Sigmoid colon (tissue), 7 donors: Measurements from ENCODE around the gene VRTN. TPM values are rescaled to one million over a fixed set of nuclear protein-coding genes. Genes with fewer than 3 reads are reported as not detected.
"Not testable (repeated sequence)": the region's sequence is repeated elsewhere in the genome, so short reads cannot be mapped to it uniquely, and the experiment has no call there.

Experiments used
- DNase-seq: peaks from one replicate; pipeline ENCODE4 v3.0.0-alpha.2; 2019
- H3K27ac ChIP-seq, 4 donors: fragments of 200-600 bp; sonication (generic); one replicate each; pipeline ENCODE4 v1.5.1; 2016 to 2019; ENCODE audit warnings: mild to moderate bottlenecking in 1 of 4
- H3K27me3 ChIP-seq, 3 donors: fragments of 200-600 bp; sonication (generic); one replicate each; pipeline ENCODE4 v1.5.1; 2019; ENCODE audit warnings: mild to moderate bottlenecking in 1 of 3
- H3K36me3 ChIP-seq, 4 donors: fragments of 200-600 bp; sonication (generic); one replicate each; pipeline ENCODE4 v1.5.1; 2016 to 2019
- H3K4me1 ChIP-seq, 4 donors: fragments of 200-600 bp; sonication (generic); one replicate each; pipeline ENCODE4 v1.5.1; 2017 to 2019
- H3K4me3 ChIP-seq, 4 donors: fragments of 200-600 bp; sonication (generic); one replicate each; pipeline ENCODE4 v1.5.1; 2017 to 2019; ENCODE audit warnings: mild to moderate bottlenecking in 2 of 4, moderate library complexity in 1 of 4
- H3K9me3 ChIP-seq, 4 donors: fragments of 200-600 bp in 3 of 4; sonication (generic) in 3 of 4; one replicate each; pipeline versions ENCODE4 v1.5.1 to v1.6.1; 2013 to 2019
- EP300 ChIP-seq, 4 donors: sonication (generic); formaldehyde crosslinking; IDR thresholded peaks; one replicate each; pipeline ENCODE4 v1.6.1; 2017; ENCODE audit warnings: antibody characterized with exemption in 4 of 4
- POLR2A ChIP-seq, 2 donors: fragments of 450-650 bp; IDR thresholded peaks; one replicate each; pipeline ENCODE4 v1.6.1; 2016; ENCODE audit warnings: antibody characterized with exemption in 2 of 2, mild to moderate bottlenecking in 2 of 2, moderate library complexity in 2 of 2
- POLR2AphosphoS5 ChIP-seq, 4 donors: sonication (generic); formaldehyde crosslinking; IDR thresholded peaks; one replicate each; pipeline ENCODE4 v1.6.1; 2017; ENCODE audit warnings: antibody characterized with exemption in 4 of 4
- WGBS, 2 donors: extraction: QIAGEN DNeasy Blood & Tissue Kit; methylation state at CpG; one replicate each; pipeline ENCODE4 v1.1.7; 2013; 5-methylcytosine and 5-hydroxymethylcytosine counted together
- intact Hi-C: fragments of 100-400 bp; cut with DNase I; formaldehyde crosslinking; loops from one replicate; pipeline ENCODE4 v1.15.1; 2023
- polyA plus RNA-seq, 3 donors: library from polyadenylated mRNA; stranded (reverse); fragments of 200-250 nt; gene quantifications; one replicate each; pipeline ENCODE4 v1.2.3, GENCODE V29; 2013
- total RNA-seq, 4 donors: library from RNA; depleted of rRNA; stranded (reverse); fragments of >200 nt; gene quantifications; one replicate each; pipeline ENCODE4 v1.1.0, GENCODE V29; 2016
- TF ChIP-seq, protein P1 (sequence below), 4 experiments: fragments of 450-650 bp in 3 of 4; fragments of 200-600 bp in 1 of 4; IDR thresholded peaks; one replicate each; pipeline ENCODE4 v1.5.1; 2016 to 2019; ENCODE audit warnings: antibody characterized with exemption in 4 of 4, mild to moderate bottlenecking in 3 of 4, moderate library complexity in 2 of 4
- donor health status: healthy with polysubstance abuse.
- donor health status: Bipolar disorder and iron deficiency.
- donor health status: healthy.

The VRTN gene
- total and polyA plus RNA-seq, 7 donors, result 0.23 to 0.25 TPM; not detected in 5

DNA sequence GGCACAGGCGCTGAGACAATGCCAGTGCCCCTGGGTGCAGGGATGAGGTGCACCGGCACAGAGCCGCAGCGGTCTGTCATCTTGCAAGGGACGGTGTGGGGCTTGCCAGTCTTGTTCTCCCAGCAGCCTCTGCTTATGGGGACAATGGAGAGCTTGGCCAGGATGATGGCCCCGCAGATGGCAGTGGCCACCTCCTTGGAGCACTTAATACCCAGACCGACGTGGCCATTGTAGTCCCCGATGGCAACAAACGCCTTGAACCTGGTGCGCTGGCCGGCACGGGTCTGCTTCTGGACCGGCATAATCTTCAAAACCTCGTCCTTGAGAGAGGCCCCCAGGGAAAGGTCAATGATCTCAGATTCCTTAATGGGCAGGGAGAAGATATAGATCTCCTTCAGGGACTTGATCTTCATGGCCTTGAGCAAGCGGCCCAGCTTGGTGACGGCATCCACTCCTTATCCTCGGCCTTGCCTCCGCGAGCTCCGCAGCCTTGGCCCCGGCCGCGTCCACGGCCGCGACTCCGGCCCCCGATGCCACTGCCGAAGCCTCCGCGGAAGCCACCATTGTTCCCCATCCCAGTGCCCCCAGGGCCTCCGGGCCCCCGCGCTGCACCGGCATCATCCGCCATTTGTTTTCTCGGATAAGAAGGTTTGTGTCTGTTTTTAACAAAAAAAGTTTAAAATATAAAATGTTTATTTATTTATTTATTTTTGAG lies 29.9 kb downstream of the VRTN start:
- 95 to 96% methylated on average over 38 of the region's 38 CpGs for WGBS, 2 donors
- no peaks in the 10 kb centered on the region for H3K36me3 ChIP-seq
- no peak for DNase-seq
- no peak overlapping the region for H3K27ac ChIP-seq
- H3K9me3 ChIP-seq, result no peaks in the 10 kb centered on the region
- no peaks in the 10 kb centered on the region for H3K4me1 ChIP-seq
- H3K4me3 ChIP-seq, result no peak overlapping the region
- TF ChIP-seq, protein P1, sequence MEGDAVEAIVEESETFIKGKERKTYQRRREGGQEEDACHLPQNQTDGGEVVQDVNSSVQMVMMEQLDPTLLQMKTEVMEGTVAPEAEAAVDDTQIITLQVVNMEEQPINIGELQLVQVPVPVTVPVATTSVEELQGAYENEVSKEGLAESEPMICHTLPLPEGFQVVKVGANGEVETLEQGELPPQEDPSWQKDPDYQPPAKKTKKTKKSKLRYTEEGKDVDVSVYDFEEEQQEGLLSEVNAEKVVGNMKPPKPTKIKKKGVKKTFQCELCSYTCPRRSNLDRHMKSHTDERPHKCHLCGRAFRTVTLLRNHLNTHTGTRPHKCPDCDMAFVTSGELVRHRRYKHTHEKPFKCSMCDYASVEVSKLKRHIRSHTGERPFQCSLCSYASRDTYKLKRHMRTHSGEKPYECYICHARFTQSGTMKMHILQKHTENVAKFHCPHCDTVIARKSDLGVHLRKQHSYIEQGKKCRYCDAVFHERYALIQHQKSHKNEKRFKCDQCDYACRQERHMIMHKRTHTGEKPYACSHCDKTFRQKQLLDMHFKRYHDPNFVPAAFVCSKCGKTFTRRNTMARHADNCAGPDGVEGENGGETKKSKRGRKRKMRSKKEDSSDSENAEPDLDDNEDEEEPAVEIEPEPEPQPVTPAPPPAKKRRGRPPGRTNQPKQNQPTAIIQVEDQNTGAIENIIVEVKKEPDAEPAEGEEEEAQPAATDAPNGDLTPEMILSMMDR (IDR thresholded peaks at IDR 0.05), result no peak
- no peak for TF ChIP-seq EP300 (IDR thresholded peaks at IDR 0.05)
- no peaks in the 10 kb centered on the region for H3K27me3 ChIP-seq
- intact Hi-C loops, result no loop called here

DNA sequence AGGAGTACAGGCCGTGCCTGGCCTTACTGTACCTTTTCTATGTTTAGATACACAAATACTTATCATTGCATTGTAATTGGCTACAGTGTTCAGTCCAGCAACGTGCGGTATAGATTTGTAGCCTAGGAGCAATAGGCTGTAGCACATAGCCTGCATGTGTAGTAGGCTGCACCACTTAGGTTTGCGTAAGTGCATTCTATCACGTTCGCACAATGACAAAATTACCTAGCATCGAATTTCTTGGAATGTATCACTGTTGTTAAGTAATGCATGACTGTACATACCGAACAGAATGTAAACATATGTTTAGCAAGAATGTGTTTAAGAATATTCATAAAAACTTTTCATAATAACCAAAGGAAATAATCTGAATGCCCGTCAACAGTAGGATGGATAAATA lies 31.9 kb downstream of the VRTN start:
- no peak for DNase-seq
- Histone ChIP-seq H3K36me3 (no peaks in the 10 kb centered on the region), H3K4me3 (no peak overlapping the region), H3K27ac (no peak overlapping the region), H3K27me3 (no peaks in the 10 kb centered on the region), H3K4me1 (no peaks in the 10 kb centered on the region), H3K9me3 (no peaks in the 10 kb centered on the region)
- intact Hi-C loops, result no loop called here
- WGBS, 2 donors, result 88 to 90% methylated on average over 9 of the region's 9 CpGs
- TF ChIP-seq EP300 (IDR thresholded peaks at IDR 0.05) (no peak), POLR2AphosphoS5 (IDR thresholded peaks at IDR 0.05) (no peak), POLR2A (IDR thresholded peaks at IDR 0.05) (no peak)
- TF ChIP-seq, protein P1 (IDR thresholded peaks at IDR 0.05), result no peak

DNA sequence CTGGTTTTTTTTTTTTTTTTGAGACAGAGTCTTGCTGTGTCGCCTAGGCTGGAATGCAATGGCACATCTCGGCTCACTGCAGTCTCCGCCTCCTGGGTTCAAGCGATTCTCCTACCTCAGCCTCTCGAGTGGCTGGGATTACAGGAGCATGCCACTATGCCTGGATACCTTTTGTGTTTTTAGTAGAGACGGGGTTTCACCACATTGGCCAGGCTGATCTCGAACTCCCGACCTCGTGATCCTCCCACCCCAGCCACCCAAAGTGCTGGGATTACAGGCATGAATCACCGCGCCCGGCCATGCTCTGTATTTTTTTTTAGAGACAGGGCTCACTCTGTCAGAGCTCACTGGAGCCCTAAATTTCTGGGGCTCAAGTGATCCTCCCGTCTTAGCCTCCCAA lies 32.6 kb downstream of the VRTN start:
- no peaks in the 10 kb centered on the region for H3K9me3 ChIP-seq
- intact Hi-C loops, result no loop called here
- H3K36me3 ChIP-seq, result no peaks in the 10 kb centered on the region
- H3K4me3 ChIP-seq, result no peak overlapping the region
- 90 to 92% methylated on average over 13 of the region's 13 CpGs for WGBS, 2 donors
- no peak for DNase-seq
- no peak overlapping the region for H3K27ac ChIP-seq
- no peak for TF ChIP-seq POLR2A (IDR thresholded peaks at IDR 0.05)
- TF ChIP-seq POLR2AphosphoS5 (IDR thresholded peaks at IDR 0.05), result no peak
- no peak for TF ChIP-seq EP300 (IDR thresholded peaks at IDR 0.05)
- H3K4me1 ChIP-seq, result no peaks in the 10 kb centered on the region
- no peaks in the 10 kb centered on the region for H3K27me3 ChIP-seq

DNA sequence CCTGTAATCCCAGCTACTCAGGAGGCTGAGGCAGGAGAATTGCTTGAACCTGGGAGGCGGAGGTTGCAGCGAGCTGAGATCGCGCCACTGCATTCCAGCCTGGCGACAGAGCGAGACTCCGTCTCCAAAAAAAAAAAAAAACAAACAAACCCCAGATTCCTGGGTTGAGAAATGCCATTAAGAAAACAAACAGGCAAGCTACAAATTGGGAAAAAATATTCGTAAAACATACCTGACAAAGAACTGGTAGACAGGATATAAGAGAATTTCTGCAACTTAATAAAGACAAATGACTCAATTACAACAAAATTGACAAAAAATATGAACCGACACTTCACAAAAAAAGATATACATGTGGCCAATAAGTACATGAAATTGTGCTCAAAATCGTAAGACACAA lies 33.3 kb downstream of the VRTN start:
- H3K36me3 ChIP-seq, DNase-seq, H3K27ac ChIP-seq, intact Hi-C loops, H3K27me3 ChIP-seq, H3K4me3 ChIP-seq, H3K4me1 ChIP-seq, H3K9me3 ChIP-seq: not testable (repeated sequence)
- WGBS, 2 donors, result 87 to 93% methylated on average over 10 of the region's 10 CpGs

DNA sequence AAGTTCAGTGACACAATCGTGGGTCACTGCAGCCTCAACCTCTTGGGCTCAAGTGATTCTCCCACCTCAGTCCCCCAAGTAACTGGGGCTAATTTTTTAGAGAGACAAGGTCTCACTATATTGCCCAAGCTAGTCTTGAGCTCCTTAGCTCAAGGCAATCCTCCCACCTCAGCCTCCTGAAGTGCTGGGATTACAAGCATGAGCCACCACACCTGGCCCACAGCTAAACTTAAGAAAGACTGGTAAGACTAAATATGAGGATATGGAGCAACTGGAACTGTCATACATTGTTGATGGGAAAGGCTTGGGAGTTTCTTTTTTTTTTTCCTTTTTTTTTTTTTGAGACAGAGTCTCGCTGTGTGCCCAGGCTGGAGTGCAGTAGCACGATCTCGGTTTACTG lies 34.0 kb downstream of the VRTN start:
- Histone ChIP-seq H3K9me3 (no peaks in the 10 kb centered on the region), H3K27me3 (no peaks in the 10 kb centered on the region), H3K4me1 (no peaks in the 10 kb centered on the region), H3K36me3 (no peaks in the 10 kb centered on the region), H3K27ac (no peak overlapping the region), H3K4me3 (no peak overlapping the region)
- 94% methylated on average over 4 of the region's 4 CpGs for WGBS, 2 donors
- intact Hi-C loops, result no loop called here
- no peak for TF ChIP-seq POLR2A (IDR thresholded peaks at IDR 0.05)
- TF ChIP-seq EP300 (IDR thresholded peaks at IDR 0.05), result no peak
- TF ChIP-seq POLR2AphosphoS5 (IDR thresholded peaks at IDR 0.05), result no peak
- TF ChIP-seq, protein P1 (IDR thresholded peaks at IDR 0.05), result no peak
- no peak for DNase-seq

DNA sequence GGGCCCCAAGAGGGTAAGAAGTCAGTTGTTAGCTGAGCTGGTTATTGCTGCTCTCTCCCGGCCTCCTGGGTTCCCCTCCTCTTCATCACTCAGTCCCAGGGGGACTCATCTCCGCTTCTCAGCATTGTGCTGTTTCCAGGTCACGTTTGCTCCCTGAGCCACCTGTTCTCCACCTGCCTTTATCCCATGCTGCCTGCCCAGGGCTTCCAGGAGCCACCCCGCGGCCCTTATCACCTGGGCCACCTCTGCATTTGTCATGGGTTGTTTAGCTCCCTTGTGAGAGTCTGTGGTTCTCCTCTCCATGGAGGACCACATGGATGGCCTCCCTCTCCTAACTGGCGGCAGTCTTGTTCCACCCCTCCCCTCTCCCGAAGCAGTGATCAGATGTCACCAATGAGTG lies 41.7 kb downstream of the VRTN start:
- H3K4me3 ChIP-seq, result no peak overlapping the region
- no peak overlapping the region for H3K27ac ChIP-seq
- H3K27me3 ChIP-seq, result peaks cover 0 to 5% (median 0%) of the 10 kb centered on the region in 3 donors
- no peaks in the 10 kb centered on the region for H3K9me3 ChIP-seq
- H3K36me3 ChIP-seq, result no peaks in the 10 kb centered on the region
- H3K4me1 ChIP-seq, result no peaks in the 10 kb centered on the region
- DNase-seq, result no peak
- intact Hi-C loops, result no loop called here
- 67 to 74% methylated on average over 7 of the region's 7 CpGs for WGBS, 2 donors
- TF ChIP-seq POLR2A (IDR thresholded peaks at IDR 0.05), result no peak
- TF ChIP-seq, protein P1 (IDR thresholded peaks at IDR 0.05), result no peak
- TF ChIP-seq POLR2AphosphoS5 (IDR thresholded peaks at IDR 0.05), result no peak

DNA sequence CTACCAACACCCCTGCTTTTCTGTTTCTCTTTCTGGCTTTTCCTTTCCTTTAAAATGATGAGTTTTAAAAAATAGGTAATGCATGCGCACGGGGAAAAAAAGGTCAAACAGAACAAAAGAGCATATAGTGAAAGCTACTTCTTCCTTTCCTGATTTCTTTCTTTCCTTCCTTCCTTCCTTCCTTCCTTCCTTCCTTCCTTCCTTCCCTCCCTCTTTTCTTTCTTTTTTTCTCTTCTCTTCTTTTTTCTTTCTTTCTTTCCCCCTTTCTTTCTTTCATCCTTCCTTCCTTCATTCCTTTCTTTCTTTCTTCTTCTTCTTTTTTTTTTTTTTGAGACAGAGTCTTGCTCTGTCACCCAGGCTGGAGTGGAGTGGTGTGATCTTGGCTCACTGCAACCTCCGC lies 42.2 kb downstream of the VRTN start:
- H3K36me3 ChIP-seq, intact Hi-C loops, H3K9me3 ChIP-seq, H3K27ac ChIP-seq, H3K27me3 ChIP-seq, H3K4me3 ChIP-seq, DNase-seq, H3K4me1 ChIP-seq: not testable (repeated sequence)
- 90 to 95% methylated on average over 3 of the region's 3 CpGs for WGBS, 2 donors
